ENCODE data around the gene EFCAB7. TPM values are rescaled to one million over a fixed set of nuclear protein-coding genes. Genes with fewer than 3 reads are reported as not detected.

Gene EFCAB7
- total and polyA plus RNA-seq, 2 of the 13 experiments (the other 11 are each of a cell fraction or from before 2014, with no cell fraction given): 1.7 to 5.4 TPM

DNA sequence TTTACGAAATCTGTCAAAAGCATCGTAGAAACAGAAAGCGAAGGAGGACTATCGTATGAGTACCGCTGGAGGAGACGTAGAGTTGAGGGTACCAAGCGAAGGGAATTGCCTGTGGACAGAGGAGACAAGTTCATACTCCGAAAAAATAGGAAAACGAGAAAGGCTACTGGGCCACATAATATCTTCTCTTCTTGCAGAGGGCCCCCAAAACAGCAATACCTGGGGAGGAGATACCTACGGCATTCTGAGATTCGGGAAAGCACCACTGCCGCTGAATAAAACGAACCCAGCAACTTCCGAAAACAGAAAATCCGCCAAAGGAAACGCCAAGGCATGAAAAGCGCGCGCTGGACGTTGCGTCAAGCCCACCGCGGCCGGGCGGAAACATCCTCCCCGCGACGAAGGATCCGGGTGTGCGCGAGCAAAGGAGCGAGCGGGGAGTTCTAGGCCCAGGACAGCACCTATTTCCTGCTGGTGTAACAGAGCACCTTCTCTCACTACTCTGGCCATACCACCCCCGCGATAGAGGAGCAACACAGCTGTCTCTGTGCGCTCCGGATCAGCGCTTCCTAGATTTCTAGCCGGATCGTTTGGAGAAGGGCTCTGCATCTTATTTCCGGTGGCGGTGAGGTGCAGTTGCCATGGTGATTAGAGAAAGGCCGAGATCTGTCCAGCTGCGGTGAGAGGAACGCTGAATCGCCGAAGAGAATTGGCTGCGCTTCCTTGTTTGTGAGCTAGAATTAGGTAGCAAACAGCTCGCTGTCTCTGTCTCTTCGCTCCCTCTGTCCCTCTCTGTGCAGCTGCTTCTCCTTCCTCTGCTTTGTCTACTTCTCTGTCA lies at the start of gene EFCAB7, which contains the start of gene ITGB3BP (continued):
- no peak for TF ChIP-seq SYNCRIP (IDR thresholded peaks at IDR 0.05; ENCODE audit: insufficient read depth, low read depth, low read length)
- no peak for TF ChIP-seq RARG (CRISPR knock-in tag; IDR thresholded peaks at IDR 0.05; ENCODE audit: low read depth)
- peak; percentile 84 for TF ChIP-seq ISL2 (CRISPR knock-in tag; IDR thresholded peaks at IDR 0.05)
- TF ChIP-seq TP53 (CRISPR knock-in tag; conservative IDR thresholded peaks at IDR 0.05): no peak
- peak; percentile 98 for TF ChIP-seq HDAC1 (CRISPR knock-in tag; IDR thresholded peaks at IDR 0.05)
- no peak for TF ChIP-seq ZMYM2 (CRISPR knock-in tag; IDR thresholded peaks at IDR 0.05)
- peak; percentile 72; the same call in 1 of the 2 replicates for TF ChIP-seq ZFP37 (CRISPR knock-in tag; IDR thresholded peaks at IDR 0.05; ENCODE audit: borderline replicate concordance)
- TF ChIP-seq ATF7 (IDR thresholded peaks at IDR 0.05): no peak
- peak; percentile 67; the same call in 1 of the 2 replicates for TF ChIP-seq ATF7 (CRISPR knock-in tag; IDR thresholded peaks at IDR 0.05)
- TF ChIP-seq SIX1 (CRISPR knock-in tag; IDR thresholded peaks at IDR 0.05; ENCODE audit: borderline replicate concordance): no peak
- peak; percentile 21 for TF ChIP-seq SKI (IDR thresholded peaks at IDR 0.05; ENCODE audit: partially characterized antibody)
- TF ChIP-seq SCMH1 (CRISPR knock-in tag; IDR thresholded peaks at IDR 0.05; ENCODE audit: borderline replicate concordance): no peak
- TF ChIP-seq SATB2 (CRISPR knock-in tag; IDR thresholded peaks at IDR 0.05): peak; percentile 60; the same call in 1 of the 2 replicates
- TF ChIP-seq, protein P1, sequence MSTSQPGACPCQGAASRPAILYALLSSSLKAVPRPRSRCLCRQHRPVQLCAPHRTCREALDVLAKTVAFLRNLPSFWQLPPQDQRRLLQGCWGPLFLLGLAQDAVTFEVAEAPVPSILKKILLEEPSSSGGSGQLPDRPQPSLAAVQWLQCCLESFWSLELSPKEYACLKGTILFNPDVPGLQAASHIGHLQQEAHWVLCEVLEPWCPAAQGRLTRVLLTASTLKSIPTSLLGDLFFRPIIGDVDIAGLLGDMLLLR (CRISPR knock-in tag; IDR thresholded peaks at IDR 0.05): peak; percentile 74; the same call in 1 of the 2 replicates
- TF ChIP-seq ZNF44 (CRISPR knock-in tag; IDR thresholded peaks at IDR 0.05): 0 out of 2 replicates have a peak, but pooled peaks have one; percentile 34
- TF ChIP-seq ZNF883 (CRISPR knock-in tag; IDR thresholded peaks at IDR 0.05; ENCODE audit: not compliant biosample characterization): no peak
- peak; percentile 92 for TF ChIP-seq SALL1 (CRISPR knock-in tag; IDR thresholded peaks at IDR 0.05)
- no peak for TF ChIP-seq ZNF709 (CRISPR knock-in tag; IDR thresholded peaks at IDR 0.05)
- TF ChIP-seq, protein P2, sequence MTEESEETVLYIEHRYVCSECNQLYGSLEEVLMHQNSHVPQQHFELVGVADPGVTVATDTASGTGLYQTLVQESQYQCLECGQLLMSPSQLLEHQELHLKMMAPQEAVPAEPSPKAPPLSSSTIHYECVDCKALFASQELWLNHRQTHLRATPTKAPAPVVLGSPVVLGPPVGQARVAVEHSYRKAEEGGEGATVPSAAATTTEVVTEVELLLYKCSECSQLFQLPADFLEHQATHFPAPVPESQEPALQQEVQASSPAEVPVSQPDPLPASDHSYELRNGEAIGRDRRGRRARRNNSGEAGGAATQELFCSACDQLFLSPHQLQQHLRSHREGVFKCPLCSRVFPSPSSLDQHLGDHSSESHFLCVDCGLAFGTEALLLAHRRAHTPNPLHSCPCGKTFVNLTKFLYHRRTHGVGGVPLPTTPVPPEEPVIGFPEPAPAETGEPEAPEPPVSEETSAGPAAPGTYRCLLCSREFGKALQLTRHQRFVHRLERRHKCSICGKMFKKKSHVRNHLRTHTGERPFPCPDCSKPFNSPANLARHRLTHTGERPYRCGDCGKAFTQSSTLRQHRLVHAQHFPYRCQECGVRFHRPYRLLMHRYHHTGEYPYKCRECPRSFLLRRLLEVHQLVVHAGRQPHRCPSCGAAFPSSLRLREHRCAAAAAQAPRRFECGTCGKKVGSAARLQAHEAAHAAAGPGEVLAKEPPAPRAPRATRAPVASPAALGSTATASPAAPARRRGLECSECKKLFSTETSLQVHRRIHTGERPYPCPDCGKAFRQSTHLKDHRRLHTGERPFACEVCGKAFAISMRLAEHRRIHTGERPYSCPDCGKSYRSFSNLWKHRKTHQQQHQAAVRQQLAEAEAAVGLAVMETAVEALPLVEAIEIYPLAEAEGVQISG (CRISPR knock-in tag; IDR thresholded peaks at IDR 0.05): peak; percentile 92
- peak; percentile 85; the same call in 1 of the 2 replicates for TF ChIP-seq BRD4 (CRISPR knock-in tag; IDR thresholded peaks at IDR 0.05)
- TF ChIP-seq, protein P3, sequence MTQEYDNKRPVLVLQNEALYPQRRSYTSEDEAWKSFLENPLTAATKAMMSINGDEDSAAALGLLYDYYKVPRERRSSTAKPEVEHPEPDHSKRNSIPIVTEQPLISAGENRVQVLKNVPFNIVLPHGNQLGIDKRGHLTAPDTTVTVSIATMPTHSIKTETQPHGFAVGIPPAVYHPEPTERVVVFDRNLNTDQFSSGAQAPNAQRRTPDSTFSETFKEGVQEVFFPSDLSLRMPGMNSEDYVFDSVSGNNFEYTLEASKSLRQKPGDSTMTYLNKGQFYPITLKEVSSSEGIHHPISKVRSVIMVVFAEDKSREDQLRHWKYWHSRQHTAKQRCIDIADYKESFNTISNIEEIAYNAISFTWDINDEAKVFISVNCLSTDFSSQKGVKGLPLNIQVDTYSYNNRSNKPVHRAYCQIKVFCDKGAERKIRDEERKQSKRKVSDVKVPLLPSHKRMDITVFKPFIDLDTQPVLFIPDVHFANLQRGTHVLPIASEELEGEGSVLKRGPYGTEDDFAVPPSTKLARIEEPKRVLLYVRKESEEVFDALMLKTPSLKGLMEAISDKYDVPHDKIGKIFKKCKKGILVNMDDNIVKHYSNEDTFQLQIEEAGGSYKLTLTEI (CRISPR knock-in tag; conservative IDR thresholded peaks at IDR 0.05): no peak
- TF ChIP-seq, protein P4, sequence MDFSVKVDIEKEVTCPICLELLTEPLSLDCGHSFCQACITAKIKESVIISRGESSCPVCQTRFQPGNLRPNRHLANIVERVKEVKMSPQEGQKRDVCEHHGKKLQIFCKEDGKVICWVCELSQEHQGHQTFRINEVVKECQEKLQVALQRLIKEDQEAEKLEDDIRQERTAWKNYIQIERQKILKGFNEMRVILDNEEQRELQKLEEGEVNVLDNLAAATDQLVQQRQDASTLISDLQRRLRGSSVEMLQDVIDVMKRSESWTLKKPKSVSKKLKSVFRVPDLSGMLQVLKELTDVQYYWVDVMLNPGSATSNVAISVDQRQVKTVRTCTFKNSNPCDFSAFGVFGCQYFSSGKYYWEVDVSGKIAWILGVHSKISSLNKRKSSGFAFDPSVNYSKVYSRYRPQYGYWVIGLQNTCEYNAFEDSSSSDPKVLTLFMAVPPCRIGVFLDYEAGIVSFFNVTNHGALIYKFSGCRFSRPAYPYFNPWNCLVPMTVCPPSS (IDR thresholded peaks at IDR 0.05): no peak
- TF ChIP-seq TMF1 (CRISPR knock-in tag; IDR thresholded peaks at IDR 0.05; ENCODE audit: low read depth): peak; percentile 80; the same call in 1 of the 2 replicates
- TF ChIP-seq AGO2 (optimal IDR thresholded peaks at IDR 0.05; ENCODE audit: low read depth, low read length): no peak
